ENCODE data around the gene SDHAF4. TPM values are rescaled to one million over a fixed set of nuclear protein-coding genes. Genes with fewer than 3 reads are reported as not detected.
"Not testable (repeated sequence)": the region's sequence is repeated elsewhere in the genome, so short reads cannot be mapped to it uniquely, and the experiment has no call there.

Gene SDHAF4
- total RNA-seq, 1 donor: 2.4 TPM

DNA sequence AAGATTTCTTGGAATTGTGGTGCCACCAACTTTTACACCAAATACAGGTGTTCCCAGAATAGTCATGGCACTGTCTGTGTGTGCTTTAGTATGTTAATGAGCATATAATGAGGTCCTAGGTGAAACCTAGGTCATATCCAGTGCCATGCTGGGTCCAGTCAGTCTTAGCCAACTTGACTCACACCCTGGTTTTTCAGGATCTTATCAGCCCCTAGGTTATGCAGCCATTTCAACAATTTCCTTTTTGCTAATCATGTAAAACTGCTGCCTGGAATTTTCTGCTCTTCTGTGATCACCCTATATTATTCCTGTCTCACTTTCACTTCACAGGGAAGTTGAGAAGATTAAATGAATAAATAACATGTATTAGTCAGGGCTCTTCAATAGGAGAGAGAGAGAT, 23.7 kb downstream of the SDHAF4 start:
- no peak for DNase-seq (ENCODE audit: low read depth in 2 of 3, low spot score in 2 of 3)

DNA sequence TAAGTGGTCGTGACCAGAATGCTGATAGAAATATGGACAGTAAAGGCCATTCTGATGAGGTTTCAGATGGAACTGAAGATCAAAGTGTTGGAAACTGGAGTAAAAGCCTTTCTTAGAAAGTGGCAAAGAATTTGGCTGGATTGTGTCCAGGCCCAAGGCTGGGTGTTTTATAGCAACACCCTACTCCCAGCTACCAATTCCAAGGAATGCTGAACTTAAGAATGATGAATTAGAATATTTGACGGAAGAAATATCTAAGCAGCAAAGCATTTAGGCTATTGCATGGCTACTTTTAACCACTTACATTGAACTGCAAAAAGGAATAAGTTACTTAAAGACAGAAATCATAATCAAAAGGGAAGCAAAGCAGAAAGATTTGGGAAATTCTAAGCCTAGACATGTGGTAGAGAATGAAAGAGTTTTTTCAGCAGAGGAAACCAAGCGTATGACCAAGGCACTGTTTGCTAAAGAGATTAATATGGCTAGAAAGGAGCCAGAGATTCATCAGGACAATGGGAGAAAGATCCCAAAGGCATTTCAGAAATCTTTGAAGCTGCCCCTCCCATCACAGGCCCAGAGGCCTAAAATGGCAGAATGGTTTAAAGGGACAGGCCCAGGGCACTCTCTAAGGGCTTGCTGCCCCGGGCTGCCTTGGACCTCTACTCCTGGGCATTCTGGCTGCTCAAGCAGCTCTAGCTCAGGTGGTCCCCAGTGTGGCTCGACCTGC, 25.8 kb downstream of the SDHAF4 start:
- no peak for DNase-seq (ENCODE audit: low read depth in 2 of 3, low spot score in 2 of 3)

DNA sequence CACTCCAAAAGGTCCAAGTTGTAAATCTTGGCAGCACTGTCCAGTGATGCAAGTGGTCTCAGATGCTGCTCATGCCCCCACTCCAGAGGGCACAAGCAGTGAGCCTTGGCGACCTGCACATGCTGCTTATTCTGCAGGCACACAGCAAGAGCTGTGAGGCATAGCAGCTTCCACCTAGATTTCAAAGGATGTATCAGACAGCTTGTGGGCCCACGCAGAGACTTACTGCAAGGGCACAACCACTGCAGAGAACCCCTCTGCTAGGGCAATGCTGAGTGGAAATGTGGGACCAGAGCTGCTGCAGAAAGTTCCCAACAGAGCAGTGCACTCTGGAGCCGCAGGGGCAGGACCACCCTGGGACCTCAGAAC, 26.4 kb downstream of the SDHAF4 start:
- DNase-seq (ENCODE audit: low read depth in 2 of 3, low spot score in 2 of 3): no peak

DNA sequence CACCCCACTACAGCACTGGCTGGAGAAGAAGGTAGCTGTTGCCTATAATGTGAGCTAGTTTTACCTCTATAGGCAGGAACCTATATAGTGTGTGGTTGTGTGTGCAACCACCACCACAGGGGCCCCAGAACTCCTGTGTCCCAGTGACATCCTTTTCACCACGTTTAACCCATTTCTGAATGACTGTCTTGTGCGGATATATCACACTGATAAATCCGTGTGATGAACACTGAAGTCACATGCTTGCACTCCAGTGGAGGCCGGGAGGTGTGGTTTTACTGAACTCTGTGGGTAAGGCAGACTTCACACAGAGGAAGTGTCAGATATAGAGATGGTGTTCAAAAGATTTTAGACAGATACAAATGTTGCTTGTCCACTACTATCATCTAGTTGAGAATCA, 32.5 kb downstream of the SDHAF4 start:
- DNase-seq (ENCODE audit: low read depth in 2 of 3, low spot score in 2 of 3): no peak

DNA sequence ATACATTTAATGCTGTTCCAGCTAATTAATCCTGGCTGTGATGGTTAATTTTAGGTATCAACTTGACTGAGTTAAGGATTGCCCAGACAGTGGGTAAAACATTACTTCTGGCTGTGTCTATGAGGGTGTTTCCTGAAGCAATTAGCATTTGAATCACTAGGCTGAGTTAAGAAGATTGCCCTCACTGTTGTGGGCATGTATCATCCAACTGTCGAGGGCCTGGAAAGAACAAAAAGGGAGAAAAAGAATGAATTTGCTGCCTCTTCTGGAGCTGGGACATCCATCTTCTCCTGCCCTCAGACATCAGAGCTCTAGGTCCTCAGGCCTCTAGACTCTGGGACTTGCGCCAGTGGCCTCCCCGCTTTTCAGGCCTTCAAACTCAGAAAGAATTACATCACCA, 34.3 kb downstream of the SDHAF4 start:
- DNase-seq (ENCODE audit: low read depth in 2 of 3, low spot score in 2 of 3): no peak

DNA sequence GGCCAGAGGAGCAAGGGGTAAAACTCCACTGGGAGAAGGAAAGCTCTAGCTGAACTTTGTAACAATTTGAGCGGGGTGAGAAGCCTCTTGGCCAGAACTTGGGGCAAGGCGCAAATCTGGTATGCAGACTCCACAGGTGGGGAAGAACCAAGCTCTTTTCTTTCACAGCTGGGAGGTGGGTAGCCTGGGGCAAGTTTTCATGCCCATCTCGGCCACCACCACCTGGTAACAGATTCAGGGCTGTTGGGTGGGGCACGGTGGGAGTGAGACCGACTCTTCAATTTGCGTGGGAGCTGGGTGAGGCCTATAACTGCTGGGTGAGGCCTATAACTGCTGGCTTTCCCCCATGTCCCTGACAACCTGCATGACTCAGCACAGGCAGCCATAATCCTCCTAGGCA, 37.5 kb downstream of the SDHAF4 start:
- DNase-seq (ENCODE audit: low read depth in 2 of 3, low spot score in 2 of 3): no peak

DNA sequence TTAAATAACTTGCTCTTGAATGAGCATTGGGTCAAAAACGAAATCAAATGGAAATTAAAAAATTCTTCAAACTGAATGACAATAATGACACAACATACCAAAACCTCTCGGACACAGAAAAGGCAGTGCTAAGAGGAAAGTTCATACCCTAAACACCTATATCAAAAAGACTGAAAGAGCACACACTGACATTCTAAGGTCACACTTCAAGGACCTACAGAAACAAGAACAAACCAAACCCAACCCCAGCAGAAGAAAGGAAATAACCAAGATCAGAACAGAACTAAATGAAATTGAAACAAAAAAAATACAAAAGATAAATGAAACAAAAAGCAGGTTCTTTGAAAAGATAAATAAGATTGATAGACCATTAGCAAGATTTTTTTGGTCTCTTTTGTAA, 40.6 kb downstream of the SDHAF4 start:
- not testable (repeated sequence) for DNase-seq (ENCODE audit: low read depth in 2 of 3, low spot score in 2 of 3)

DNA sequence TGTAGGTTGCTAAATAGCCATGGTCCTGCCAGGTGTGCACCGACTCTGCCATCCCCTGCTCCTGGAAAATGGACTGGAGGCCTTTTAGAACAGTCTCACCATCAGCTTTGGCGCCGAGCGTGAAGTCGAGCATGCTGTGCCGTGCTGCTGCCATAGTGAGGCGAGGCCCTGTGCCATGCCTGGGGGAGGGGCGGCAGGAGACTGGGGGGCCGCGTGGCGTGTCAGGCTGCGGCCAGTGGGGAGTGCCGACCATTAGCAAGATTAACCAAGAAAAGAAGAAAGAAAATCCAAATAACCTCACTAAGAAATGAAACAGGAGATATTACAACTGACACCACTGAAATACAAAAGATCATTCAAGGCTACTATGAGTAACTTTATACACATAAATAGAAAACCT, 42.5 kb downstream of the SDHAF4 start:
- not testable (repeated sequence) for DNase-seq (ENCODE audit: low read depth in 2 of 3, low spot score in 2 of 3)

DNA sequence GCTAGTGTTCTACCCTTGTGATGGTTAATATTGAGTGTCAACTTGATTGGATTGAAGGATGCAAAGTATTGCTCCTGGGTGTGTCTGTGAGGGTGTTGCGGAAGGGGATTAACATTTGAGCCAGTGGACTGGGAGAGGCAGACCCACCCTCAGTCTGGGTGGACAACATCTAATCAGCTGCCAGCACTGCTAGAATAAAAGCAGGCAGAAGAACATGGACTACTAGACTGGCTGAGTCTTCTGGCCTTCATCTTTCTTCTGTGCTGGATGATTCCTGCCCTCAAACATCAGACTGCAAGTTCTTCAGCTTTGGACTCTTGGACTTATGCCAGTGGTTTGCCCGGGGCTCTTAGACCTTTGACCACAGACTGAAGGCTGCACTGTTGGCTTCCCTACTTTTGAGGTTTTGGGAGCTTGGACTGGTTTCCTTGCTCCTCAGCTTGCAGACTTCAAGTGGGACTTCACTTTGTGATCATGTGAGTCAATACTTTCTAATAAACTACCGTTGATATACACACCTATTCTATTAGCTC, 50.1 kb downstream of the SDHAF4 start:
- DNase-seq (ENCODE audit: low read depth in 2 of 3, low spot score in 2 of 3): no peak

DNA sequence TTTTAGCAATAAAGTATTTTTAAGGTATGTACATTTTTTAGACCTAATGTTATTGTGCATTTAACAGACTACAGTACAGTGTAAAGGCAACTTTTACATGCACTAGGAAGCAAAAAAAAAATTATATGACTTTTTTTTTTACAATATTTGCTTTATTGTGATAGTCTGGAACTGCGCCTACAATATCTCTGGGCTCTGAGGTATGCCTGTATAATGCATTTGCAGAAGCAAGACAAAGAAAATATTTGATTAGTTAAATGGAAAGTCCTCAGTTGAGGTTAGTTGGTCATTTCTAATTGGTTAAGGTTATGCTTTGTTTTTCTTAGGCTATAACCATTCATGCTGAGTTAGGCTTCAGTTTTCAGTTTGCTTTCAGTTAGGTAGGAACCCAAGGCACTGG, 54.0 kb downstream of the SDHAF4 start:
- DNase-seq (ENCODE audit: low read depth in 2 of 3, low spot score in 2 of 3): no peak

DNA sequence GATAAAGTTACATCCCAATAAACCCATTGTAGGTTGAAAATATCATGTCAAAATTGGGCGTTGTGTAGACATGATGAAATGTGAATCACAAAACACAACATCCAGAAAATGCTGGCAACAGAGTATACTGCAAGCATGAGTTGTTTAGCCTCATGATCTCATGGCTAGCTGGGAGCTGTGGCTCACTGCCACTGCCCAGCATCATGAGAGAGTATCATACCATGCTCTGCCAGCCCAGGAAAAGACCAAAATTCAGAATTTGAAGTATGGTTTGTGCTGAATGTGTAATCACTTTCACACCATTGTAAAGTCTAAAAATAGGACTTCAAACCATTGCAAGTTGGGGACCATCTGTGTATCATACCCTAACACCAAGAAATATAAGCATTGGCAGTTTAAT, 55.7 kb downstream of the SDHAF4 start:
- DNase-seq (ENCODE audit: low read depth in 2 of 3, low spot score in 2 of 3): no peak

DNA sequence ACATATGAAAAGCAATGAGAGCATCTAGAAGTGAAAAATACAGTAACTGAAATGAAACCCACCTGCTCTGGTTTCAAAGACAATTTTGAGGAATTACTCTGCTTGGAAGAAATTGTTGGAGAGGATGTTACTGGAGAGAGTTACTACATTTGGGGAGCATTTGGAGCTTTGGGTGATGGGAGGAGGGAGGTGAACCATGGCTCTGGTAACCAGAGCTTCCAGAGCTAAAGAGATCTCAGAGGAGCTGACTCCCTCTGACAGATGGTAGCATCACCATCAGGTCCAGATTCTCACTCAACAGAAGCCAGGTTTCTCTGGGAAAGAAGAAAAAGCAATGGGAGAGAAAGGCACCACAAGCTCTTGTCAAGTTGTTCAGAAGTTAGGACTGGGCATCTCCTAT, 58.7 kb downstream of the SDHAF4 start:
- DNase-seq (ENCODE audit: low read depth in 2 of 3, low spot score in 2 of 3): no peak

DNA sequence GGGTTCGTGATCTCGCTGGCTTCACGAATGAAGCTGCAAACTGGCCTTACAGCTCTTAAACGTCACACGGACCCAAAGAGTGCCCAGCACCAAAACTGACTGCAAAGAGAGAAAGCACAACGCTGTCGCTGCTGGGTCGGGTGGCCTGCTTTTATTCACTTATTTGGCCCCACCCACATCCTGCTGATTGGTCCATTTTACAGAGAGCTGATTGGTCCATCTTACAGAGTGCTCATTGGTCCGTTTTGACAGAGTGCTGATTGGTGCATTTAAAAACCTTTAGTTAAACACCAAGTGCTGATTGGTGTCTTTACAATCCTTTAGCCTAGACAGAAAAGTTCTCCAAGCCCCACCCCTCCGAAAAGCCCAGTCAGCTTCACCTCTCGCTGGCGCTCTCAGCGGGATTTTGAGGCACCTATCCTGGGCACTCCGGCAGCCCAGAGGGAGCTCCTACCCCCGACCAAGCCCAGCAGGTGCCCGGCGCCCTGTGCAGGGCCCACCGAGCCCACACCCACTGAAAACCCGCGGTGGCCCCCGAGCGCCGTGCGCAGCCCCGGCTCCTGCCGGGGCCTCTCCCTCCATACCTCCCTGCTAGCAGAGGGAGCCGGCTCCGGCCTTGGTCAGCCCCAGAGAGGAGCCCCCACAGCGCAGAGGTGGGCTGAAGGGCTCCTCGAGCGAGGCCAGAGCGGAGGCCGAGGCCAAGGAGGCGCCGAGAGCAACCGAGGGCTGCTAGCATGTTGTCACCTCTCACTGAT, 60.9 kb downstream of the SDHAF4 start:
- no peak for DNase-seq (ENCODE audit: low read depth in 2 of 3, low spot score in 2 of 3)

DNA sequence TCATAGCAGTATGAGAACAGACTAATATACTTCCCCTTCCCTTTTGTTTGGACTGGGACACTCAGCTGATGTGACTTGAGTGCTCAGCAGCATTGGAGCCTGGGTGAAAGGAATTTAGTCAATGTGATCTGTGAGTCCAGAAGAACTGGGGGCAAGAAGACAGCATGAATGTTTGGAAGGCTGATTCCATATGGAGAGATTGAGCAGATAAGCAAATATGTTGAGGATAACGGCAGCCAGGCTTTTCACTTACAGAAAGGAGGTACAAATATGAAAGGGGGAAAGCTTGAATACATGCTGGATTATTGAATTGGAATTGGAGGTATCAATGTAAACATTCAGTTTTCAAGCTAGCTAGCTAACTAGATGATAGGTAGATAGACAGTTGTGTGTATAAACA, 63.2 kb downstream of the SDHAF4 start:
- no peak for DNase-seq (ENCODE audit: low read depth in 2 of 3, low spot score in 2 of 3)

DNA sequence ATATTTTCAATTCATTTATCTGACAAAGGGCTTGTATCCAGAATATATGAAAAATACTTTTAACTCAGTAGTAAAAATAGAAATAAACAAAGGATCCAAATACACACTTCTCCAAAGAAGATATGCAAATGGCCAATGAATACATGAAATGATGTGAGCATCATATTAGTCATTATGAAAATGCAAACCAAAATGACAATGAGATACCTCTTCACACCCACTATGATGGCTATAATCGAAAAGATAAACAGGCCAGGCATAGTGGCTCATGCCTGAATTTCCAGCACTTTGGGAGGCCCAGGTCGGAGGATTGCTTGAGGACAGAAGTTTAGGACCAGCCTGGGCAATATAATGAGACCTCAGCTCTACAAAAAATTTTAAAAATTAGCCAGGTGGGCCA, 67.1 kb downstream of the SDHAF4 start:
- no peak for DNase-seq (ENCODE audit: low read depth in 2 of 3, low spot score in 2 of 3)

DNA sequence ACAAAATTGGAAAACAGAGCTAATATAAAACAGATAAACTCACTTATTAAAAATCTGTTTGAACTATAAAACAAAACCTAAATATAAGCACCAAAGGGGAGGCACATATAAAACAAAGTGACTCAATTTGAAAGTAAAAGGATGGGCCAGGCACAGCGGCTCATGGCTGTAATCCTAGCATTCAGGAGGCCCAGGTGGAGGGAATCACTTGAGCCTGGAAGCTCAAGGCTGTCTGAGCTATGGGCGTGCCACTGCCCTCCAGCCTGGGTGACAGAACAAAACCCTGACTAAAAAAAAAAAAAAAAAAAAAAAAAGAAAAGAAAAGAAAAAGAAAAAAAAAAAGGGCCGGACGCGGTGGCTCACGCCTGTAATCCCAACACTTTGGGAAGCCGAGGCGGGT, 69.9 kb downstream of the SDHAF4 start:
- DNase-seq (ENCODE audit: low read depth in 2 of 3, low spot score in 2 of 3): no peak

DNA sequence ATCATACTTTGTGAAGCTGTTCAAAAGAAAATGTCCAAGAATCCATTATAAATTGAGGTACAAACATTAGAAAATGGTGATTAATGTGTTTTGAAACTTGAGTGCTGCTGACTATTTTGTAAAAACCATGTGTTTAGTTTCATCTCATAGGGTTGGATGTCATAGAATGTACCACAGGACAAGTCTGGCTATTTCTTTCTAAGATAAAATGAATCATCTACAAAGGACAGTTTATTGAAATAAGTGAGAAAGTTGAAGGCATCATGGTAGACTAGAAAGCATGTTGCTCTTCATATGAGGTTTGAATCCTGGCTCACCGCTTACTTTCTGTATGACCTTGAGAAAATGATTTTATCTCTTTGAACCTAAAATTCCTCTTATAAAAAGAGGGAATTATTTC, 71.7 kb downstream of the SDHAF4 start:
- no peak for DNase-seq (ENCODE audit: low read depth in 2 of 3, low spot score in 2 of 3)

Other genes with a start within 250 kb of the SDHAF4 start
- gene FAM135A, start 153.4 kb upstream of the SDHAF4 start, total RNA-seq: 18.6 TPM
- gene SMAP1, start 101.0 kb downstream of the SDHAF4 start, total RNA-seq: 15.9 TPM